Skin epidermis (tissue), 12 donors: ENCODE data around the gene DIABLO.
"Not testable (repeated sequence)": the region's sequence is repeated elsewhere in the genome, so short reads cannot be mapped to it uniquely, and the experiment has no call there.

Experiments used
- H3K27ac ChIP-seq, 21 experiments: fragments of 200-600 bp; sonication (generic) in 11 of 21; one replicate each; pipeline ENCODE4 v1.5.0; 2020; ENCODE audit warnings: mild to moderate bottlenecking in 3 of 21, inconsistent platforms in 2 of 21, moderate library complexity in 2 of 21
- H3K4me3 ChIP-seq, 7 experiments: fragments of 200-600 bp; sonication (generic) in 2 of 7; one replicate each; pipeline ENCODE4 v1.5.0; 2020; ENCODE audit warnings: inconsistent platforms in 2 of 7, mild to moderate bottlenecking in 2 of 7, moderate library complexity in 1 of 7

Gene DIABLO

DNA sequence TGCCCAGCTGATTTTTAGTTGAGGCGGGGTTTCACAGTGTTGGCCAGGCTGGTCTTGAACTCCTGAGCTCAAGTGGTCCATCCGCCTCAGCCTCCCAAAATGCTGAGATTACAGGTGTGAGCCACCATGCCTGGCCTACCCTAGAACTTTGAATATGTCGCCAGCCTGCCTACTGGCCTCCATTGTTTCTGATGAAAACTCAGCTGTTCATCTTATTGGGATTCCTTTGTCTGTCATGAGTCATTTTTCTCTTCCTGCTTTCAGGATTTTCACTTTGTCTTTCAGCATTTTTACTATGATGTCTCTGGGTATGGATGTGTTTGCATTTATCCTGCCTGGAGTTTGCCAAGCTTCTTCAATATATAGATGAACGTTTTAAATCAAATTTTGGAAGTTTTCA, 30.4 kb downstream of the DIABLO start:
- Histone ChIP-seq H3K27ac (no peak overlapping the region), H3K4me3 (no peak overlapping the region)

GRCh38 chr12:122194804-122195203, 31.0 kb downstream of the DIABLO start:
- no peak overlapping the region for H3K4me3 ChIP-seq
- no peak overlapping the region for H3K27ac ChIP-seq

DNA sequence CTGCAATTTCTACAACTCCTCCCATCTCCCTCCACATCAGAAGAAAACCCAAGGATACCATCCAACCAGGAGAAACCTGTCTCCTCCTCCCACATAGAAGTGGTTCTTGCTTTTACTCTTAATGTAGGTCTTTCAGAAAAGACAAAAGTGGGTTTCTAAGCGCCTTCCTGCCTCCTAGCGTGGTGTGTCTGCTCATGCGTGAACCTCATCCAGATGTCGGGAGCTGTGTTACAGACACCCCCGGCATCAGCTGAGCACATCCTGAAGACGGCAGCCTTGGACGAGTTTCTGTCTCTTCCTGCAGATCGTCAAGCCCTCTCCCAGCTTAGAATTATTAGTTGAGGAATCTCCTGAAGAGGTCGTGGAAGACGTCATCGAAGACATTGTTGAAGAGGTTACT, 33.4 kb downstream of the DIABLO start:
- H3K4me3 ChIP-seq = no peak overlapping the region
- no peak overlapping the region for H3K27ac ChIP-seq

DNA sequence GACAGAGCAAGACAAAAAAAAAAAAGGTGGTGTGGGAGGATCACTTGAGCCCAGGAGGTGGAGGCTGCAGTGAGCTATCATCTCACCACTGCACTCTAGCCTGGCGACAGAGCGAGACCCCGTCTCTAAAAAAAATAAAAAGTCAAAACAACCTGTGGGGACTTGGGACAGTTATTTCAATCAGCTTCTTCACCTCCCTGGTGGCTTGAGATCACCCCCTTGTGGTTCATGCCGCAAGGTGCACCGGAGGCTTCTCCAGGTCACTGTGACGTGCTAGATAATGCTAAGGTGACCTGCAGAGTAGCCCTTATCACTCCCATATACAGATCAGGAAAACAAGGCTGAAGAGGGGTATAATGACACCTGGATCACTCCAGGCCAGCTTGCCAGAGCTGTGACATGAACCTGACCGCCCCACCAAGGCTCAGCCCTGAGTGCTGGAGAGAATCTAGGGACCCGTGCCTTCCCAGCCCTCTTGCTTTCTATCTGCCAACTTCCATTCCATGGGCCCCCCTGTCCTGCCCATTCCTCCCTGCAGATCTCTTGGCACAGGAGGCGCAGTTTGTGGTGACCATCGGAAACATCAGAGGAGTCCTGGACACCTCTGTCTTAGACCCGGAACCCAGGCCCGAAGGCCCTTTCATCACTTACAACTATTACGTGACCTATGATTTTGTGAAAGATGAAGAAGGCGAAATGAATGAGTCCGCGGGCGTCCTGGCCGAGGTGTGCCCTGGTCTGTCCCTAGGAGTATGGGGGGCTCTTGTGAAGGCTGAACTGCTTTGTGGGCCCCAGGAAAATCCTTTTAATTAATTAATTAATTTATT, 34.8 kb downstream of the DIABLO start:
- H3K27ac ChIP-seq = no peak overlapping the region
- H3K4me3 ChIP-seq = no peak overlapping the region

DNA sequence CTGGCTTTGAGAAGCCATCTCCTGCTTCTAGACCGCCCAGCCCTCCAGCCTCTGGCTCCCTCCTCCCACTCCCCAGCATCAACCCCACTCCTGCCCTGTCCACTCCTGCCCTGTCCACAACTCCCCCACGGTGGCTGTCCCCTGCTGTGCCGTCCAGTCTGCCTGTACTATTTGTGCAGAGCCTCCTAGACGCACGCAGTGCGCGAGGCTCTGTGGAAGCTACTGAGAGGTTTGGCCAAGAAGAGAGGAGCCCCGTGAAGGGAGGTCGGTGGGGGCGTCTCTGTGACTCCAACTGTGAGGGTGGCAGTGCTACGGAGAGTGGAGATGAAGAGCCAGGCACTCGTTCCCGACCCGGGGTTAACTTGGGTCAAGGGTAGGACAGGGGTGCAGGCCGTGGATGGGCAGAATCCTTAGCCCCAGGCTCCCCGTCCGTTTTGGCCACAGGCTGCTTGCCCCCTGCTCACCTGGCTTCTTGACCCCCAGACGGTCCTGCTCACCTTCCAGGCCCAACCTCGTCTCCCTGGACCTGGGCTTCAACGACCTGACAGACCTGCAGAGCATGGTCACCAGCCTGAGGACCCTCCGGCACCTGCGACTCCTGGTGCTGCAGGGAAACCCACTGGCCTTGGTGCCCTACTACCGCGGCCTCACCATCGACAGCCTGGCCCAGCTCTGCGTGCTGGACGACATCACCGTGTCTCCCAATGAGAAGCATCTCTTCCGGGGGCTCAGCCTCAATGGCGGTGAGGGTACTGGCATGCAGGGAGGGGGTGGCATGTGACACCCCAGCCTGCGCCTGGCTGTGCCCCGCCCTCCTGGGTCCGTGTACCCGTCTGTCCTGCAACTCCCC, 36.0 kb downstream of the DIABLO start:
- Histone ChIP-seq H3K4me3 (no peak overlapping the region), H3K27ac (no peak overlapping the region)

DNA sequence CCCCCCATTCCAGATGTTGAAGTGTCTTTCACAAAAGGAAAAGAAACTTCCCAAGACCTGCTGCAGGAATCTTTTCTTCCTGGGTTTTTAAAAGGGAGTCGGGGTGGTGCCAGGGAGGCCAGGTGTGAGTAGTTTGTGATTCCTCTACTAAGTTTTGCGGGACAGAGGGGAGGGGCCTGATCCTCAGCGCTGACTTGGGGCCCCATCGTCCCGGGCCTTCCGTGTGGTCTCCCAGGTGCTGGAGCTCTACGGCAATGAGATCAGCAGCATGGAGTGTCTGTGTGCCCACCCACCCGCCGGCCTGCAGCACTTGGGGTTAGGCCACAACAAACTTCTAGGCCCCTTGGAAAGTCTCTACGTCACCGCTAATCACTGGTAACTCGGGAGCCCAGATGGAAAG, 38.4 kb downstream of the DIABLO start:
- H3K4me3 ChIP-seq = no peak overlapping the region
- H3K27ac ChIP-seq = no peak overlapping the region

DNA sequence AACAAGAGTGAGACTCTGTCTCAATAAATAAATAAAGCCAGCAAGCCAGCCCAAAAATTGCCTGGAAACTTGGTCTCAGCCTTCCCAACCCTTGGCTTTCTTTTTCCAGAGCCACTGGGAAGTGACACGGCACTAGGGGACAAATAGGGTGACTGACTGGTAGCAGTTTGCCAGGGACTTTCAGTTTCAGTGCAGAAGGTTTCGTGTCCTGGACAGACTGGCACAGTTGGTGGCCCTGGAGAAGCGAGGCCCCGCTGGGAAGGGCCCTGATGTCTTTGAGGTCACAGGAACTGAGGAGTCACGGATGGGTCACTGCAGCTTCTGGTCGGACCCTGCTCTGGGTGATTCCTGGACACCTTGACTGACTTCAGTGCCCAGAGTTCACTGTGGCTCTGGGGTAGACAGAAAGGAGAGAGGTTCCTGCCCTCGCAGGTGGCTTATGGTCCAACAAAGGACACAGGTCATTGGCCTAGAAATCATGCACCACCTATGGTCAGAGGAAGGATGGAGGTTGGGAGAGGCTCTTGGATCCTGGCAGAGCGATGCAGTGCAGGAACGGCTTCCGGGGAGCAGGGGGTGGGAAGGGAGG, 40.3 kb downstream of the DIABLO start:
- Histone ChIP-seq H3K4me3 (no peak overlapping the region), H3K27ac (no peak overlapping the region)

DNA sequence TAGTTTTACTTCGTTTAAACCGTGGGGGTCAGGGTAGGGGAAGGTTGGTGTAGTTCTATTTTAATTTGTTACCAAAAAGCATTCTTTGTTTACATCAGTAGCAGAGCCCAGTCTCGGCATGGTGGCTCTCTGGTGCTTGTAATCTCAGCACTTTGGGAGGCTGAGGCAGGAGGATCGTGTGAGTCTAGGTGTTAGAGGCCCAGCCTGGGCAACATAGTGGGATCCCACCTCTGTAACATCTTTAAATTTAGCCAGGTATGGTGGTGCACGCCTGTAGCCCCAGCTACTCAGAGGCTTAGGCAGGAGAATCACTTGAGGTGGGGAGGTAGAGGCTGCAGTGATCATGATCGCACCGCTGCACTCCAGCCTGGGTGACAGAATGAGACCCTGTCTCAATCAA, 40.8 kb downstream of the DIABLO start:
- Histone ChIP-seq H3K4me3 (no peak overlapping the region), H3K27ac (no peak overlapping the region)

DNA sequence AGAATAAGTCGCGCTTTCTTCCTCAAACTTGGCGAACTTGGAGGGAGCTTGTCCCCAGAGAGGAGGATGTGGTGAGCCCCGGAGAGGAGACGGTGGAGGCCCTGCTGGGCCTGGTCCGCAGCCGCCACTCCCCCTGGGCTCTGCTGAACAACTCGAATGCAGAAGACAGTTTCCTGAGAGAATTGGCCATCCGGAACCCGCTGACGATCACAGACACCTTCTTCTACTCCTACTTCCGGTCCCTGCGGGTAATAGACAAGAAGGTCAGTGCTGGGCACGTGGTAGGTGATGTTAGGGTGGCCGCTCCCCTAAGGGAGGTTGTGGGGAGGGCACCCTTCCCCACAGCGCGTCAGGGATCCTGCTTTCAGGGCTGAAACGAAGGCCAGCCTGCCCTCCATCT, 41.3 kb downstream of the DIABLO start:
- Histone ChIP-seq H3K27ac (no peak overlapping the region), H3K4me3 (no peak overlapping the region)

GRCh38 chr12:122183588-122183940, 42.3 kb downstream of the DIABLO start:
- peak overlapping the region in 4 of 21 experiments; percentile 4 to 67 (median 48) for H3K27ac ChIP-seq
- peak overlapping the region; percentile 37 to 60 (median 48) for H3K4me3 ChIP-seq

- H3K4me3 ChIP-seq = peak within 1 kb of the TSS; percentile 37 to 60 (median 48)
- peak within 1 kb of the TSS in 11 of 21 experiments; percentile 4 to 67 (median 39) for H3K27ac ChIP-seq
Observed at GRCh38 chr12:122182887-122183587, 42.8 kb downstream of the DIABLO start, which contains the start of gene LRRC43. LRRC43 (plus strand) TSS chr12:122183123; CDS start chr12:122183145, 22 bp downstream.

GRCh38 chr12:122176473-122176872, 49.4 kb downstream of the DIABLO start:
- not testable (repeated sequence) for H3K4me3 ChIP-seq, H3K27ac ChIP-seq

- H3K4me3 ChIP-seq = no peak within 1 kb of the TSS
- no peak within 1 kb of the TSS for H3K27ac ChIP-seq
Observed at GRCh38 chr12:122174155-122174845, 51.6 kb downstream of the DIABLO start, which contains the start of gene IL31. IL31 (minus strand) TSS chr12:122174221; CDS start chr12:122174172, 49 bp downstream.

GRCh38 chr12:122172262-122172939, 53.5 kb downstream of the DIABLO start:
- Histone ChIP-seq H3K27ac (no peak overlapping the region), H3K4me3 (no peak overlapping the region)

- Histone ChIP-seq H3K4me3 (no peak overlapping the region), H3K27ac (no peak overlapping the region)
Observed at GRCh38 chr12:122171399-122171798, 54.5 kb downstream of the DIABLO start.

DNA sequence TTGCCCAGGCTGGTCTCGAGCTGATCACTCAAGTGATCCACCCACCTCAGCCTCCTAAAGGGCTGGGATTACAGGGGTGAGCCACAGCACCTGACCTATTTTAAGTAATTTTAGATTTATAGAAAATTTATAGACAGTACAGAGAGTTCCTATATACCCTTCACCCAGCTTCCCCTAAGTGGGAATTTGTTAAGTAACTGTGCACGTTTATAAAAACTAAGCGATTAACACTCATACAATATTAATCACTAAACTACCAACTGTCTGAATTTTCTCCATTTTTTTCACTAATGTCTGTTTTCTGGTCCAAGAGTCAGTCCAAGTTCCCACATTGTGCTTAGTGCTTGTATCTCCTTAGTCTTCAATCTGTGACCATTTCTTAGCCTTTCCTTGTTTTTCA, 57.4 kb downstream of the DIABLO start:
- H3K4me3 ChIP-seq = no peak overlapping the region
- H3K27ac ChIP-seq = no peak overlapping the region

DNA sequence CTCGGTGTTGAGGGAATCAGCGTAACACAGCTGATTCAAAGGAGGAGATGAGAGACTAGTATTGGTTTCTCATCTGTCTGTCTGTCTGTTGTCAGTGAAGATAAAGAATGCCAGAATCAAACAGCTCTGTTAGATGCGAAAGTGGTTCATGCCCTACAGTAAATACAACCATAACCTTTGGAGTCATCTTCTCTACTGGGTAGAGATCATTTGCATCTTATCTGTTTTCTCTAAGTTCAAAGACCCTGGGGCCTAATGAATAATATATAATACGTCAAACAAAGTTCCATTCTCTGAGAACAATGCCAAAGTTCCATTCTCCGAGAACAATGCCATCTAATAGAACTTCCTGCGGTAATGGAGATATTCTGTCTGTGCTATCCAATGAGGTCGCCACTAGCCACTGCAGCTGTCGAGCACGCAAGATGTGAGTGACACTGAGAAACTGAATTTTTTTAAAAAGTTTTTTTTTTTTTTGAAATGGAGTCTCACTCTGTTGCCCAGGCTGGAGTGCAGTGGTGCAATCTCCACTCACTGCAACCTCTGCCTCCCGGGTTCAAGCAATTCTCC, 58.4 kb downstream of the DIABLO start:
- Histone ChIP-seq H3K4me3 (no peak overlapping the region), H3K27ac (peak overlapping the region in 2 of 21 experiments; percentile 5 to 42)
